KG1 (cell line): ENCODE data around the gene PTGES3.
"Not testable (repeated sequence)": the region's sequence is repeated elsewhere in the genome, so short reads cannot be mapped to it uniquely, and the experiment has no call there.

Experiments
- DNase-seq: peaks from one replicate; lab custom pipeline; 2025; lab: John Stamatoyannopoulos, UW

Gene PTGES3

GRCh38 chr12:56709759-56710376 lies 21.8 kb upstream of the PTGES3 start:
- no peak for DNase-seq

- not testable (repeated sequence) for DNase-seq
These were observed 16.4 kb upstream of the PTGES3 start for GRCh38 chr12:56704522-56704921.

GRCh38 chr12:56699020-56699661 lies 11.1 kb upstream of the PTGES3 start:
- no peak for DNase-seq

GRCh38 chr12:56695327-56696101 lies 7.4 kb upstream of the PTGES3 start:
- DNase-seq, result no peak

GRCh38 chr12:56694161-56694560 lies 6.1 kb upstream of the PTGES3 start:
- no peak for DNase-seq

GRCh38 chr12:56688846-56689109 lies 694 bp upstream of the PTGES3 start:
- no peak for DNase-seq

GRCh38 chr12:56687223-56688128 lies 608 bp downstream of the PTGES3 start:
- no peak for DNase-seq

GRCh38 chr12:56684745-56685359 lies 3.2 kb downstream of the PTGES3 start:
- DNase-seq, result no peak

GRCh38 chr12:56682323-56682722 lies 5.8 kb downstream of the PTGES3 start:
- no peak for DNase-seq

GRCh38 chr12:56679883-56680575 lies 8.1 kb downstream of the PTGES3 start:
- no peak for DNase-seq

- no peak for DNase-seq
These were observed 9.2 kb downstream of the PTGES3 start for GRCh38 chr12:56678852-56679251.

- no peak for DNase-seq
These were observed 10.4 kb downstream of the PTGES3 start for GRCh38 chr12:56677680-56678079.

- no peak for DNase-seq
These were observed 11.1 kb downstream of the PTGES3 start for GRCh38 chr12:56676851-56677580.

GRCh38 chr12:56671608-56672007 lies 16.5 kb downstream of the PTGES3 start:
- no peak for DNase-seq

GRCh38 chr12:56670836-56671235 lies 17.2 kb downstream of the PTGES3 start:
- no peak for DNase-seq

- DNase-seq, result no peak
These were observed 20.0 kb downstream of the PTGES3 start for GRCh38 chr12:56668197-56668457.

GRCh38 chr12:56661979-56662638 lies 26.0 kb downstream of the PTGES3 start:
- DNase-seq, result no peak

GRCh38 chr12:56661560-56661959 lies 26.5 kb downstream of the PTGES3 start:
- no peak for DNase-seq

GRCh38 chr12:56658921-56659320 lies 29.2 kb downstream of the PTGES3 start:
- no peak for DNase-seq
